Astrocyte of the hippocampus (primary cell): ENCODE results near the gene GJA9.
"Not testable (repeated sequence)": the region's sequence is repeated elsewhere in the genome, so short reads cannot be mapped to it uniquely, and the experiment has no call there.

ENCODE experiments used
- DNase-seq: peaks from one replicate; pipeline ENCODE4 v3.0.0; 2011; ENCODE audit warnings: low read depth, low spot score

The GJA9 gene

GRCh38 chr1:38881487-38881886, at the start of gene GJA9:
TSS of gene GJA9 (minus strand) at chr1:38881587. CDS start at chr1:38876098, 5,489 bp downstream.
- no peak for DNase-seq

- DNase-seq, result peak; percentile 91
Measured at GRCh38 chr1:38929476-38929875, 48.1 kb upstream of the GJA9 start.

GRCh38 chr1:38929054-38929453, 47.7 kb upstream of the GJA9 start:
- DNase-seq, result no peak

GRCh38 chr1:38926091-38926490, 44.7 kb upstream of the GJA9 start:
- DNase-seq, result no peak

GRCh38 chr1:38925391-38925790, 44.0 kb upstream of the GJA9 start:
- no peak for DNase-seq

GRCh38 chr1:38923607-38924006, 42.2 kb upstream of the GJA9 start:
- no peak for DNase-seq

- no peak for DNase-seq
Measured at GRCh38 chr1:38919130-38919529, 37.7 kb upstream of the GJA9 start.

- no peak for DNase-seq
Measured at GRCh38 chr1:38918568-38918967, 37.2 kb upstream of the GJA9 start.

GRCh38 chr1:38917772-38918171, 36.4 kb upstream of the GJA9 start:
- DNase-seq, result no peak

GRCh38 chr1:38917337-38917736, 36.0 kb upstream of the GJA9 start:
- DNase-seq, result no peak

GRCh38 chr1:38915352-38915948, 34.1 kb upstream of the GJA9 start:
- DNase-seq, result no peak

GRCh38 chr1:38914908-38915307, 33.5 kb upstream of the GJA9 start:
- DNase-seq, result not testable (repeated sequence)

- no peak for DNase-seq
Measured at GRCh38 chr1:38908821-38909220, 27.4 kb upstream of the GJA9 start.

GRCh38 chr1:38905985-38906384, 24.6 kb upstream of the GJA9 start:
- DNase-seq, result no peak

GRCh38 chr1:38899560-38899959, 18.2 kb upstream of the GJA9 start:
- DNase-seq, result no peak

GRCh38 chr1:38898653-38899230, 17.4 kb upstream of the GJA9 start:
- DNase-seq, result peak; percentile 6

- no peak for DNase-seq
Measured at GRCh38 chr1:38896169-38896568, 14.8 kb upstream of the GJA9 start.

- DNase-seq, result no peak
Measured at GRCh38 chr1:38892976-38893375, 11.6 kb upstream of the GJA9 start.

- peak; percentile 23 for DNase-seq
Measured at GRCh38 chr1:38891753-38892152, 10.4 kb upstream of the GJA9 start.

- no peak for DNase-seq
Measured at GRCh38 chr1:38889589-38889988, 8.2 kb upstream of the GJA9 start.

- DNase-seq, result no peak
Measured at GRCh38 chr1:38888423-38889333, 7.3 kb upstream of the GJA9 start.

GRCh38 chr1:38885092-38885491, 3.7 kb upstream of the GJA9 start:
- DNase-seq, result no peak

- no peak for DNase-seq
Measured at GRCh38 chr1:38875811-38876210, 5.6 kb downstream of the GJA9 start.
